NOMO-1 treated with dmso at 0.1 percent for 144 hours (cell line): Measurements from ENCODE around the gene NUDT1.

Experiments used
- DNase-seq: peaks from one replicate; lab custom pipeline; 2025; ENCODE audit not compliant: unreplicated experiment; lab: John Stamatoyannopoulos, UW

The NUDT1 gene

GRCh38 chr7:2295936-2296620, 54.1 kb downstream of the NUDT1 start:
- DNase-seq, result no peak

- no peak for DNase-seq
Observed at GRCh38 chr7:2296832-2297231, 54.8 kb downstream of the NUDT1 start.

GRCh38 chr7:2299131-2299829, 57.3 kb downstream of the NUDT1 start:
- no peak for DNase-seq

- DNase-seq, result peak; percentile 4
Observed at GRCh38 chr7:2299870-2300512, 58.0 kb downstream of the NUDT1 start.
